HEK293T (cell line): ENCODE measurements around the gene PRR5.

Experiments used
- BHLHE40 ChIP-seq: fragments of 450-650 bp; IDR thresholded peaks from 2 replicates; pipeline ENCODE4 v1.6.1; 2016; ENCODE audit warnings: mild to moderate bottlenecking, moderate library complexity, borderline replicate concordance
- FOXK2 ChIP-seq: fragments of 450-650 bp; IDR thresholded peaks from 2 replicates; pipeline ENCODE4 v1.6.1; 2016; ENCODE audit warnings: mild to moderate bottlenecking
- HDGF ChIP-seq: fragments of 450-650 bp; IDR thresholded peaks from 2 replicates; pipeline ENCODE4 v1.6.1; 2017; ENCODE audit warnings: antibody characterized with exemption, borderline replicate concordance
- PKNOX1 ChIP-seq: fragments of 450-650 bp; IDR thresholded peaks from 2 replicates; pipeline ENCODE4 v1.6.1; 2016
- SP1 ChIP-seq: fragments of 450-650 bp; IDR thresholded peaks from 2 replicates; pipeline ENCODE4 v1.6.1; 2017
- ZNF384 ChIP-seq: fragments of 450-650 bp; IDR thresholded peaks from 2 replicates; pipeline ENCODE4 v1.6.1; 2016

GRCh38 chr22:44711241-44711560 is 9.2 kb downstream of the PRR5 start:
- no peak for TF ChIP-seq BHLHE40
- no peak for TF ChIP-seq PKNOX1
- no peak for TF ChIP-seq SP1
- TF ChIP-seq ZNF384: no peak
- TF ChIP-seq FOXK2: no peak
- no peak for TF ChIP-seq HDGF
